ENCODE results near the gene C2orf15. TPM values are rescaled to one million over a fixed set of nuclear protein-coding genes. Genes with fewer than 3 reads are reported as not detected.

The C2orf15 gene, protein sequence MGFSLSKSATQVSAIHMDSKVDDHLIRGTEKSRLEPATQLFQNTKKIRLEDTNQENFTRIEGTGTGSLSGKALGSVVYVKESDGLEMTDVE
- 1 to 10 TPM in 1 of 4 donors, under 1 TPM in 3; 0.49 to 1.2 (median 0.86) TPM for total RNA-seq

DNA sequence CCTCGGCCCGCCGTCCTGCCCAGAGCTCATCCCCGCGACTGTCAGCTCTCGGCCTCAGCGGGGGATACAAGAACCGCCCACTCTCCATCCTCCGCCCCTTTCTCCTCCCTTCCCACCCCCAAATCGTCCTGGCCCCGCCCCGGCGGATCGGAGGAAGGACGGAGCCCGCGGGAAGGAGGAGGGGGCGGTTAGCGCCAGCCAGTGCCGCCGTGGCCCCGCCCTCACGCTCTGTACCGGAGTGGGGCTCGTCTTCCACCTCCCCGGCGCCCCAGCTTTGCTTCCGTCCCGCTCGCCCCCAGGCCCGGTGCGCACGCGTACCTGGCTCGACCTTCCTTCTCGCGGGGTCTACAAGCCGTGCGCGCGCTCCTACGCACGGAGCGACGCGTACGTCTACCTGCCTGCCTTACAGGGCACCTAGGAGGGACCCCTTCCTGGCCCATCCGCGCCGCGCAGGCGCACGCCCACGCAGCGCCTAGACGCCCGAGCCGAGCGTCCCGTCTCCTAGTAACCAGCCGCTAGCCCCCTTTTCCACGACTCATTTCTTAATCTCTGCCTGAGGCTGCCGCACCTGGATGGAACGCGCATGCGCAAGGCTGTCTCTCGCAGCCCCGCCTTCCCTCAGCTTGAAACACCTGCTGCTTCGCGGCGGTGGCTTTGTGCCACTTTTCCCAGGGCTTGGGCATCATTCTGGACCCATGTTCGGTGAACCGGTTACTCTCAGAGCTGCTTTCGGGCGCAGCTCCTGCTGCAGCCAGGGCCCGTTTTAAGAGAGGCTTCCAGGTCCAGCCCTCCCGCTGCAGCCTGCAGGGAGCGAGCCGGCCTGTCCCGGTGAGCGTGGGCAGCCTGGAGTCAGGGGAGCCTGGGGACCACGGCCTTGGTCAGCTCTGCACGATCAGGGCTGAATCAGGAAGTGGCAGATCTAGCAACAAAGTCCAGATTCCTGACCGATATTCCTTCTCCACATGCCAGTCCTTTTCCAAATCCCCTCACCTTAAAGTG lies at the start of gene C2orf15:
TSS of gene C2orf15 (plus strand) at position 598 of the 999 bp plus-strand sequence. CDS start 8,852 bp downstream, outside the sequence.
- DNase-seq, result peak; percentile 66
- TF ChIP-seq, protein P1, sequence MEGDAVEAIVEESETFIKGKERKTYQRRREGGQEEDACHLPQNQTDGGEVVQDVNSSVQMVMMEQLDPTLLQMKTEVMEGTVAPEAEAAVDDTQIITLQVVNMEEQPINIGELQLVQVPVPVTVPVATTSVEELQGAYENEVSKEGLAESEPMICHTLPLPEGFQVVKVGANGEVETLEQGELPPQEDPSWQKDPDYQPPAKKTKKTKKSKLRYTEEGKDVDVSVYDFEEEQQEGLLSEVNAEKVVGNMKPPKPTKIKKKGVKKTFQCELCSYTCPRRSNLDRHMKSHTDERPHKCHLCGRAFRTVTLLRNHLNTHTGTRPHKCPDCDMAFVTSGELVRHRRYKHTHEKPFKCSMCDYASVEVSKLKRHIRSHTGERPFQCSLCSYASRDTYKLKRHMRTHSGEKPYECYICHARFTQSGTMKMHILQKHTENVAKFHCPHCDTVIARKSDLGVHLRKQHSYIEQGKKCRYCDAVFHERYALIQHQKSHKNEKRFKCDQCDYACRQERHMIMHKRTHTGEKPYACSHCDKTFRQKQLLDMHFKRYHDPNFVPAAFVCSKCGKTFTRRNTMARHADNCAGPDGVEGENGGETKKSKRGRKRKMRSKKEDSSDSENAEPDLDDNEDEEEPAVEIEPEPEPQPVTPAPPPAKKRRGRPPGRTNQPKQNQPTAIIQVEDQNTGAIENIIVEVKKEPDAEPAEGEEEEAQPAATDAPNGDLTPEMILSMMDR (IDR thresholded peaks at IDR 0.05), result no peak
- peak in 2 of 4 donors; percentile 0 to 82 for TF ChIP-seq POLR2A (IDR thresholded peaks at IDR 0.05)
- H3K4me1 ChIP-seq, result peaks cover 5 to 21% (median 8%) of the 10 kb centered on the region in 3 donors
- H3K27me3 ChIP-seq, result no peaks in the 10 kb centered on the region
- no peaks in the 10 kb centered on the region for H3K36me3 ChIP-seq
- H3K9me3 ChIP-seq, result no peaks in the 10 kb centered on the region
- peak within 1 kb of the TSS; percentile 71 to 96 (median 94) for H3K4me3 ChIP-seq
- intact Hi-C loops (cut with DNase I), result no loop called here
- peak within 1 kb of the TSS; percentile 87 to 98 (median 96) for H3K27ac ChIP-seq
- 0 to 1% methylated on average over 22 to 24 of the region's 84 CpGs for WGBS, 2 donors

DNA sequence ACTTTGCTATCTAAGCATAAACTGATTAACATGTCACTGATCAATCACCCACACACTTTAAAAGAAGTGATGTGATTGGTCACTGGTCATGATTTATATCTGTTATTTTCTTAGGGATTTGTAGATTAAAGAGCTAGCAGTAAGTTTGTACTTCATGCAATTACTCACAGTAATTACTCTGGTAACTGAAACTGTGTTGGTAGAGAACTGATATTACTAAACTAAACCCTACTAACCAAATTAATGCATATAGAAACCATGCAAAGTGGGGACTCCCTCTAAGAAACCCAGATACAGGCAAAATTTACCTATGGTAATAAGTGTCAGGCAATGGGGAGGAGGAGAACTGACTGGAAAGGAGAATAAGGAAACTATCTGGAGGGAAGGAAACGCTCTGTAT lies 44.8 kb upstream of the C2orf15 start:
- intact Hi-C loops (cut with DNase I), result no loop called here
- H3K4me1 ChIP-seq, result no peaks in the 10 kb centered on the region
- H3K27ac ChIP-seq, result no peak overlapping the region
- no peaks in the 10 kb centered on the region for H3K36me3 ChIP-seq
- DNase-seq, result no peak
- WGBS, 2 donors, result 64 to 75% methylated on average over 1 of the region's 1 CpG
- TF ChIP-seq, protein P1 (IDR thresholded peaks at IDR 0.05), result no peak
- TF ChIP-seq POLR2A (IDR thresholded peaks at IDR 0.05), result no peak
- no peaks in the 10 kb centered on the region for H3K27me3 ChIP-seq
- no peak overlapping the region for H3K4me3 ChIP-seq
- H3K9me3 ChIP-seq, result peaks cover 0 to 5% (median 4%) of the 10 kb centered on the region in 3 donors

DNA sequence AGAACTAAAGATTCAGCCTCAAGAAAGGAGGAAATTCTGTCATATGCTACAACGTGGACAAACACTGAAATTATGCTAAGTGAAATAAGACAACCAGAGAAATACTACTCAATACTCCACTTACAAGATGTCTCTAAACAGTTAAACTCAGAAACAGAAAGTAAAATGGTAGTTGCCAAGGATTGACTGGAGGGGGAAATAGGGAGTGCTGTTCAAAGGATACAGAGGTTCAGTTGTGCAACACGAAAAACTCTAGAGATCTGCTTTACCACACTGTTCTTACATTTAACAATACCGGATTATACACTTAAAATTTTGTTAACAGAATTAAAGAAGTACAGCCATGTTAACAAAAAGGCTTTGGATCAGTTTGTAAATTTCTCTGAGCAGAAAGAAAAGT lies 39.8 kb upstream of the C2orf15 start:
- H3K4me3 ChIP-seq, result no peak overlapping the region
- H3K27me3 ChIP-seq, result no peaks in the 10 kb centered on the region
- intact Hi-C loops (cut with DNase I), result no loop called here
- DNase-seq, result no peak
- no peak overlapping the region for H3K27ac ChIP-seq
- no peaks in the 10 kb centered on the region for H3K36me3 ChIP-seq
- TF ChIP-seq, protein P1 (IDR thresholded peaks at IDR 0.05), result no peak
- TF ChIP-seq POLR2A (IDR thresholded peaks at IDR 0.05), result no peak
- no peaks in the 10 kb centered on the region for H3K4me1 ChIP-seq
- WGBS, 2 donors, result 16 to 37% methylated on average over 3 of the region's 3 CpGs
- no peaks in the 10 kb centered on the region for H3K9me3 ChIP-seq

DNA sequence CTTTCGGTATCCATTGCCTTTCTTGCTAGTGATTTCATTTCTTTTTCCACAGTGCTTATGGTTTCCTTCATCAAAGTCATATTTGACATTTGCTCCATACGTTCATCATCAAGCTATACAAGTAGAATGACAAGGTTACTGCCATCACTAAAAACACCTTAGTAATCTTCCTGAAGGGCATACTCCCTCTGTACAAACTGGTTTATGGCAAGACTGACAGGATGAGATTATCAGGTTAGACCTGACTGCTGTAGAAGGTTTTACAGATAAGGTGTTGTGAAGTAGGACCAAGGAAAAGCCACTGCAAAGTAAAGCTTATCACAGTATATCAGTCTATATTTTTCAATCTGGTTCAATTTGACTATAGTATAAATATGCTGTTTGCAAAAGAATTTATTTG lies 37.5 kb upstream of the C2orf15 start:
- Histone ChIP-seq H3K27me3 (no peaks in the 10 kb centered on the region), H3K36me3 (no peaks in the 10 kb centered on the region), H3K9me3 (no peaks in the 10 kb centered on the region), H3K4me1 (no peaks in the 10 kb centered on the region), H3K4me3 (no peak overlapping the region), H3K27ac (no peak overlapping the region)
- intact Hi-C loops (cut with DNase I), result no loop called here
- no peak for DNase-seq
- WGBS, 2 donors, result 75 to 94% methylated on average over 2 of the region's 2 CpGs
- no peak for TF ChIP-seq POLR2A (IDR thresholded peaks at IDR 0.05)
- TF ChIP-seq, protein P1 (IDR thresholded peaks at IDR 0.05), result no peak

DNA sequence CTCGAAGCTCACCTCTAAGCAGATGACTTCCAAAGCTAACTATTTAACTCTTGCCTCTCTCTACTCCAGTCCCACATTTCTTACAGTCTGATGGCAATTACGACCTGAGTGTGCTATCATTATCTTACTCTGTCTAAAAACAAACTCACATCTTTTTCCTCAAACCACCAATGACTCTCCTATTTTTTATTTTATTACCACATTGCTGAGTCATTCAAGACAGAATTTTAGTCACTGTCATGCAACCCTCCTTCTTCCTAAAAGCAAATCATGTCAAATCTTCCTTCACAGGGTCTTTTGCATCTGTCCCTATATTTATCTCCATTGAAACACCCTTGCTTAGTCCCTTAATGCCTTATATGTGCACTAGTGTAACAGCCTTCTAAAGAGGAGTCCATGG lies 34.6 kb upstream of the C2orf15 start:
- H3K9me3 ChIP-seq, result no peaks in the 10 kb centered on the region
- intact Hi-C loops (cut with DNase I), result no loop called here
- no peaks in the 10 kb centered on the region for H3K4me1 ChIP-seq
- DNase-seq, result no peak
- H3K27ac ChIP-seq, result no peak overlapping the region
- no peak for TF ChIP-seq POLR2A (IDR thresholded peaks at IDR 0.05)
- TF ChIP-seq, protein P1 (IDR thresholded peaks at IDR 0.05), result no peak
- no peak overlapping the region for H3K4me3 ChIP-seq
- no peaks in the 10 kb centered on the region for H3K36me3 ChIP-seq
- no peaks in the 10 kb centered on the region for H3K27me3 ChIP-seq
- 55 to 67% methylated on average over 2 of the region's 2 CpGs for WGBS, 2 donors
